Bone marrow (tissue), 2 donors: ENCODE data around the gene RIMBP2.
"Not testable (repeated sequence)": the region's sequence is repeated elsewhere in the genome, so short reads cannot be mapped to it uniquely, and the experiment has no call there.

ENCODE experiments used
- DNase-seq, 2 donors: peaks; one replicate each; lab custom pipeline; 2025; lab: John Stamatoyannopoulos, UW

Gene RIMBP2

DNA sequence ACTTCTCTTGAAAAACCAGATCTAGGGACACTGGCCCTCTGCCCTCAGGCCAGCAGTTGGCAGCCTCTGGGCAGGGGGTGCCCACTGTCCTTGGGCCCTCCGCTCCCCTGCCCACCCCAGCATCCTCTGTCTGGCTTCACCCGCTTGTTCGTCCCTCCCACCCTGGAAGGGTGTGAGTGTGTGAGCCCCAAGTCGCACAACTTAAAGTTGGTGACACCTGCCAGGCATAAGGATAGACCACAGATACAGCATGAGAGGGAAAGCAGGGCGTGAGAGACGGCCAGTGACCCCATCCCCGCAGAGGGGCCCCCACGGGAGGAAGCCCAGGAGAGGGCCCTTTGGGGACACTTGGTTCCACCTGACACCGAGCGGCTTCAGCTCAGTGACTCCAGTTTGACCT, 23.5 kb upstream of the RIMBP2 start:
- DNase-seq, result no peak

DNA sequence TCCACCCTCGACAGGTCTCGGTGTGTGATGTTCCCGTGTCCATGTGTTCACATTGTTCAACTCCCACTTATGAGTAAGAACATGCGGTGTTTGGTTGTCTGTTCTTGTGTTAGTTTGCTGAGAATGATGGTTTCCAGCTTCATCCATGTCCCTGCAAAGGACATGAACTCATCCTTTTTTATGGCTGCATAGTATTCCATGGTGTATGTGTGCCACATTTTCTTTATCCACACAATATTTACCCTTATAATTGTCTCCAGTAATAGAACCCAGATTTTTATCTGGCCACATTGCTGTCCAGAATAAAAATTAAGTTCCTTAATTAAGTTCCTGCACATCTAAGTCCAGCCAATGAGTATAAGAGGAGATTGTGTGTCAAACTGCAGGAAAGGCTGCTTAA, 22.3 kb upstream of the RIMBP2 start:
- DNase-seq, result not testable (repeated sequence)

- no peak for DNase-seq
These were observed 21.6 kb upstream of the RIMBP2 start for GRCh38 chr12:130737731-130738130.

GRCh38 chr12:130729344-130729743, 13.2 kb upstream of the RIMBP2 start:
- DNase-seq, result no peak

GRCh38 chr12:130728158-130729058, 12.3 kb upstream of the RIMBP2 start:
- DNase-seq, result no peak

DNA sequence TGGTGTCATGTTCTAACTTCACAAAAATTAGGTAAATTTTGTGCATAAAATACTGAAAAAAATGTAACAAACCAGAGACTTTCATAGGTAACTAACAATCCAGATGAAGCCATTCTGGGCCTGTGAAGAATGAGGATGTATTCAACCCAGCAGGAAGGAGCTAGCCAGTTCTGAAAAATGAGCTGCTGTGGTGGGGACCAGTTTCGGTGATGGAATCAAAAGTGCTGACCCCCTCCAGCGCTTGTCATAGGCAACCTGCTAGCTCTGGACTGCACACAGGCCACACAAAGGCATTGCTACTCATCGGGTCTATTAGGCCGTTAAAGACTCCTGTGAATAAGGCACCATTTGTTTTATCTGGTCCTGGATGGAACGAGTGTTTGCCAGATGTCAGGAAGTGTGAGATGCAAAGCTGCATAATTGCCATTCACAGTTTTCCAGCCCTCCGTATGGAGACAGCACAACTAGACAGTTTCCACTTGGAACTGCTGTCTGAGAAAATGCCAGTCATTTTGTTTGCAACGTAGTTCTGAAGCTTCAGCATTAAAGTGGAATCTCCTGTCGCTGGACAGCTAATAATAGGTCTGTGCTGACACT, 3.3 kb upstream of the RIMBP2 start:
- no peak for DNase-seq

DNA sequence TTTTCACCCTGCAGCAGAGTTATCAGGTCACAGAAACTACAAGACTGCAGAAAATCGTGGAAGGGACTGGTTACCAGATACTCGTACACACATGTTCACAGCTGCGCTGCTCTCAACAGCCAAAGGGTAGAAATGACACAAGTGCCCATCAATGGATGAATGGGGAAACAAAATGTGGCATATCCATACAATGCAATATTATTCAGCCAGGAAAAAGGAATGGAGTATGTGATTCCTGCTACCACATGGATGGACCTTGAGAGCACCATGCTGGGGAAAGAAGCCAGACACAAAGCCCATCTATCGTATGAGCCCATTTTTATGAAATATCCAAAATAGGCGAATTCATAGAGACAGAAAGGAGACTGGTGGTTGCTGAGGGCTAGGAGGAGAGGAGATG, 1.7 kb upstream of the RIMBP2 start:
- DNase-seq, result no peak

DNA sequence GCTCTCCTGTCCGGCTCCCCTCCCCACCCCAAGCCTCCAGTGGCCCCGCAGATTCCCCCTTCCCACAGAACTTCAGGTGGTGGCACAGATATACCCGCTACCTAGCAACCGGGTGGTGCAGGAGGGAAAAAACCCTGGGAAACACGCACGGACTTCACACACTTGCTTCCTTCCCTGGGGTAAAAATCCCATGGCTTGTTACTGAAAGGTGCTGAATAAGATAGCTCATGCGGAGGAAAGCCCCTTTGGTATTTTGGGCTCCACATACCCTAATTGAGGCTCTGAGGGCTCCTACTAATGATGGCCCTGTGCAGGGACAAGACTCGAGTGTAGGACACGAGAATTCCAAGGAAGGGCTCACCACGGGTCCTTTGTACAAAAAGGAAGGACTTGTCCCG, 869 bp upstream of the RIMBP2 start:
- no peak for DNase-seq

DNA sequence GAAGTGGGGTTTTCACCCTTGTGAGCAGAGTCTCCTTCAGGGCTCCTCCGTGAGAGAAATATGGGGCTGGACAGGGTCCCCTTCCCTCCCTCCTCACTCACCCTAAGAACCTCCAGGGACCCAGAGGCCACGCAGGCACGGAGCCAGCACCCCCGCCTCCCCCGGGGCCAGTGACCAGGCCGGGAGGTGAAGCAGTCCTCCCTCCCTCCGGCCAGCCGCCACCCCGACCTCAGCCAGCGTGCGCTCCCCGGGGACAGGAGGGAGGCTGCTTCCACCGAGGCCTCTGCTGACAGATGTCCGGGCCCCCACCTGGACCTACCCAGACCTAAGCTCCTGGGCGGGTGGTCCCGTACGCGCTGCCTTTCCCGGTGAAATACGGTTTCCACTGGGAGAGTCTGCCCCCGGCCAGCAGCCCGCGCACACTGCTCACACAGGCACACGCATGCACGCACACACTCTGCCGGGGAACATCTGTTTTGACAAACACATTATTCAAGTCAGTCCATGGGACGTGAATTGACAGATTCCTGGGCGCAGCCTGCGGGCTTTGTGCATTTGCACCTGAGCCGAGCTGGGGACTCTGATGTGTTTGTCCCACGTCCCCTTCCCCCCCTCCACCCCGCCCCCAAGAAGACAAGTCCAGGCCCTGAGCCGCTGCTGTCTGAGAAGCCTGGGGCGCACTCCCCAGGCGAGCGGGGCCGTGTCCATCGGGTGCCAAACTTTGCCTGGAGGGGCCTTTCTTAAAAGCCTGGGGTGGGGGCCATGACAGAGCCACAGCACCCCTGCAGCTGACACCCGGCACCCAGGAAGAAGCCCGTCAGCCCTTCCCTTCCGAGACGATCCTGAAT, 725 bp downstream of the RIMBP2 start:
- no peak for DNase-seq

DNA sequence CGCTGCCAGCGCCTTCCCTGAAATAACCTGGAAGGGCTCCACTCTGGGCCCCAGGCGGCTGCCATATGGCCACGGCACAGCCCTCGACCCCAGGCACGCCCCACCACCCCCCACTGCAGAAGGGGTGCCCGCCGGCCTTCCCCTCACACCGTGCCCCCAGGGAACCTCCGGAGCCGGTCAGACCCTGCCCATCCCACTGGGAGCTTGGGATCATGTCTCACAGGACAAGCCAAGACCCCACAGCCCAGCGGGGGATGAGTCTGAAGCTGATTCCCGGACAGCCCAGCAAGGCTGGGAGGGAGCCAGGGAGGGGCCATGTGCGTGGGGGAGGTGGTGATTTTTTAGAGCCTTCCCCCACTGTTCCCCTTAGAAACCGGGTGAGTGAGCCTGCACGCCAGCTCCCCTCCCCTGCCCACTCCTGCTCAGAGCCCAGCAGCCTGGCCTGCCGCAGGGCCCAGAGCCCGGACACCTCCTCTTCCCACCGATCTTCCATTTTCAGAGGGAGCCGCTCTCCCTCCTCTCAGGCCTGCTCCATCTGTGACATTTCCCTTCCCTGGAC, 1.4 kb downstream of the RIMBP2 start:
- DNase-seq, result no peak

GRCh38 chr12:130714091-130714590, 2.0 kb downstream of the RIMBP2 start:
- no peak for DNase-seq

DNA sequence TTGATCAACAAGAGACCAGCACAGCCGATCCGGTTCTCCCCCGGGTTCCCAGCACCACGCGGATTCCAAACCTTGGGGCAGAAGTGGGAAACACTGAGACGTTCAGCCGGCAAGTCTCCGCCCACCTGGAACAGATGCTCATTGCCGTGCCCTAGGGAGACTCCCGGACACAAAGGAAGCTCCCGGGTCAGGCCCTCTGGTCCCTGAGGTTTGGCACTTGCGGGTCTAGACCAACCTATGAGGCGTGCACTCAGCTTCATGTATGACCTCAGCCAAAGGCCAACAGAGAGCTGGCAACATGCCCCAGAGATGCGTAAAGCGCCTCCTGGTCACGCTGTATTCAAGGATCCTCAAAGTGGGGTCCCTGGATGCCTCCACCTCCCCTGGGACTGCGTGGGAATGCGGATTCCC, 2.5 kb downstream of the RIMBP2 start:
- no peak for DNase-seq

- DNase-seq, result no peak
These were observed 3.6 kb downstream of the RIMBP2 start for GRCh38 chr12:130712346-130713065.

GRCh38 chr12:130711756-130712155, 4.3 kb downstream of the RIMBP2 start:
- no peak for DNase-seq

DNA sequence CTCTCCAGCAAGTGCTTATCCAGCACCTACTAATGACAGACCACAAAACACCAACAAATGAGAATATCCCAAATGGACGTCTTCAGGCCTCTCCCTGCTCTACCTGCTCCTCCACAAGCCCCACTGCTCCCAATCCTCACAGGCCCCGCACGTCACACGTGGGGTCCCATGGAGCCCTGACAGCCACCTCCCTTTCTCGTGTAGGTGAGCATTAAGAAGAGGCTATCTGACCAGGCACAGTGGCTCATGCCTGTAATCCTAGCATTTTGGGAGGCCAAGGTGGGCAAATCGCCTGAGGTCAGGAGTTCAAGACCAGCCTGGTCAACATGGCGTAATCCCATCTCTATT, 5.4 kb downstream of the RIMBP2 start:
- no peak for DNase-seq

- DNase-seq, result no peak
These were observed 5.9 kb downstream of the RIMBP2 start for GRCh38 chr12:130709971-130710732.

- DNase-seq, result no peak
These were observed 6.7 kb downstream of the RIMBP2 start for GRCh38 chr12:130709151-130709970.

GRCh38 chr12:130708648-130709047, 7.5 kb downstream of the RIMBP2 start:
- no peak for DNase-seq

GRCh38 chr12:130707571-130707891, 8.6 kb downstream of the RIMBP2 start:
- DNase-seq, result no peak
